ENCODE results near the gene RPS8. TPM values are rescaled to one million over a fixed set of nuclear protein-coding genes. Genes with fewer than 3 reads are reported as not detected.

The RPS8 gene
- 1,000 to 10,000 TPM; 1,626 to 2,405 (median 2,159) TPM for total RNA-seq
- 1,000 to 10,000 TPM; 4,436 to 6,194 (median 5,972) TPM for polyA plus RNA-seq
- long read RNA-seq, donor 1, transcript RPS8-207 (5 exons, 1,115 nt): minor isoform, 277 of 2,153 reads
- long read RNA-seq, donor 1, transcript RPS8-205 (2 exons, 391 nt): minor isoform, 64 of 2,153 reads
- long read RNA-seq, donor 1, transcript RPS8-202 (6 exons, 881 nt): major isoform, 1,346 of 2,153 reads
- long read RNA-seq, donor 1, transcript RPS8-203 (3 exons, 898 nt): minor isoform, 73 of 2,153 reads
- long read RNA-seq, donor 1, partial matches to known transcripts: 262 of 2,153 reads
- long read RNA-seq, donor 1, other reads (novel, unspliced or antisense): 103 of 2,153 reads
- long read RNA-seq, donor 2, transcript RPS8-205 (2 exons, 391 nt): minor isoform, 56 of 1,914 reads
- long read RNA-seq, donor 2, transcript RPS8-202 (6 exons, 881 nt): major isoform, 1,149 of 1,914 reads
- long read RNA-seq, donor 2, transcript RPS8-207 (5 exons, 1,115 nt): minor isoform, 225 of 1,914 reads
- long read RNA-seq, donor 2, transcript RPS8-203 (3 exons, 898 nt): minor isoform, 64 of 1,914 reads
- long read RNA-seq, donor 2, partial matches to known transcripts: 316 of 1,914 reads
- long read RNA-seq, donor 2, other reads (novel, unspliced or antisense): 83 of 1,914 reads

GRCh38 chr1:44775078-44775929, at the start of gene RPS8:
Gene RPS8, plus strand, starts transcription at chr1:44775540. Its CDS starts 57 bp downstream, at chr1:44775597.
- intact Hi-C loops (cut with DNase I; ENCODE audit: low total_unique reads): no loop called here
- TF ChIP-seq POLR2A (IDR thresholded peaks at IDR 0.05) (peak; percentile 66 to 89 (median 73)), CTCF (IDR thresholded peaks at IDR 0.05 in 8 of 11, conservative IDR thresholded peaks at IDR 0.05 in 3 of 11) (peak in 1 of 11 experiments; percentile 13), POLR2AphosphoS5 (IDR thresholded peaks at IDR 0.05) (peak; percentile 97 to 99 (median 99))
- Histone ChIP-seq H3K4me3 (peak within 1 kb of the TSS; percentile 73 to 93 (median 84)), H3K9me3 (no peaks in the 10 kb centered on the region), H3K27ac (peak within 1 kb of the TSS; percentile 95 to 98 (median 98)), H3K27me3 (replicated peaks in 1 of 7) (no peaks in the 10 kb centered on the region), H3K36me3 (peaks cover 0 to 43% (median 39%) of the 10 kb centered on the region in 6 donors), H3K4me1 (peaks cover 15 to 52% (median 36%) of the 10 kb centered on the region in 6 donors)
- 0 to 1% (median 0%) methylated on average over 33 to 65 of the region's 65 CpGs for WGBS, 5 donors
- peak; percentile 96 for DNase-seq

GRCh38 chr1:44730741-44731512, 44.4 kb upstream of the RPS8 start, which contains the start of gene RNU5D-1:
Gene RNU5D-1, minus strand, starts transcription at chr1:44731170.
- intact Hi-C loops (cut with DNase I; ENCODE audit: low total_unique reads): loop anchor here (10.0 kb wide), 1 partner anchor 54 kb away; the partner anchor contains the start of gene BEST4
- 0 to 1% (median 1%) methylated on average over 19 of the region's 19 CpGs for WGBS, 5 donors
- peak within 1 kb of the TSS in 5 of 8 donors; percentile 4 to 57 (median 18) for H3K4me3 ChIP-seq
- H3K36me3 ChIP-seq: no peaks in the 10 kb centered on the region
- H3K4me1 ChIP-seq: peaks cover 14 to 40% (median 27%) of the 10 kb centered on the region in 6 donors
- H3K27me3 ChIP-seq (replicated peaks in 1 of 7): no peaks in the 10 kb centered on the region
- DNase-seq: peak; percentile 96
- peak in 2 of 3 donors; percentile 45 to 99 for TF ChIP-seq POLR2AphosphoS5 (IDR thresholded peaks at IDR 0.05)
- TF ChIP-seq POLR2A (IDR thresholded peaks at IDR 0.05): peak; percentile 69 to 94 (median 70)
- peak; percentile 65 to 97 (median 90) for TF ChIP-seq CTCF (IDR thresholded peaks at IDR 0.05 in 8 of 11, conservative IDR thresholded peaks at IDR 0.05 in 3 of 11)
- H3K27ac ChIP-seq: peak within 1 kb of the TSS; percentile 85 to 97 (median 92)
- no peaks in the 10 kb centered on the region for H3K9me3 ChIP-seq

- Histone ChIP-seq H3K27me3 (replicated peaks in 1 of 7) (no peaks in the 10 kb centered on the region), H3K4me1 (peaks cover 14 to 40% (median 27%) of the 10 kb centered on the region in 6 donors), H3K36me3 (no peaks in the 10 kb centered on the region), H3K9me3 (no peaks in the 10 kb centered on the region), H3K4me3 (no peak overlapping the region), H3K27ac (peak overlapping the region in 6 of 8 donors; percentile 16 to 93 (median 32))
- TF ChIP-seq POLR2A (IDR thresholded peaks at IDR 0.05) (no peak), POLR2AphosphoS5 (IDR thresholded peaks at IDR 0.05) (peak in 1 of 3 donors; percentile 32), CTCF (IDR thresholded peaks at IDR 0.05 in 8 of 11, conservative IDR thresholded peaks at IDR 0.05 in 3 of 11) (no peak)
- DNase-seq: no peak
- WGBS, 5 donors: 40 to 66% (median 63%) methylated on average over 1 of the region's 1 CpG
- intact Hi-C loops (cut with DNase I; ENCODE audit: low total_unique reads): loop anchor here (10.0 kb wide), 1 partner anchor 51 kb away; the partner anchor contains the start of gene BEST4
Observed at GRCh38 chr1:44733365-44733764, 42.0 kb upstream of the RPS8 start.
